PC-3 (cell line): ENCODE data around the gene LRCOL1.

Source experiments
- CTCF ChIP-seq: fragments of 300-600 bp; sonication (generic); conservative IDR thresholded peaks from 2 replicates; pipeline ENCODE4 v1.5.1; 2017; ENCODE audit warnings: antibody characterized with exemption, low read depth, mild to moderate bottlenecking, low read length
- EZH2 ChIP-seq: fragments of 300-600 bp; sonication (generic); IDR thresholded peaks from one replicate; pipeline ENCODE4 v1.6.1; 2017; ENCODE audit warnings: antibody characterized with exemption, mild to moderate bottlenecking, low read length; ENCODE audit not compliant: unreplicated experiment
- EZH2phosphoT487 ChIP-seq: fragments of 300-600 bp; sonication (generic); IDR thresholded peaks from 2 replicates; pipeline ENCODE4 v1.6.1; 2018; ENCODE audit warnings: mild to moderate bottlenecking, antibody characterized with exemption, low read length, borderline replicate concordance

GRCh38 chr12:132639956-132640520 is 29.7 kb upstream of the LRCOL1 start:
- TF ChIP-seq CTCF (no peak), EZH2phosphoT487 (no peak), EZH2 (no peak)
